Choroid plexus epithelial cell (primary cell): ENCODE data around the gene GSKIP.

Source experiments
- DNase-seq: peaks from one replicate; pipeline ENCODE4 v3.0.0-alpha.2; 2010; ENCODE audit warnings: low read depth
- H3K4me3 ChIP-seq: 2 replicates; pipeline ENCODE4 v1.5.1; 2011; ENCODE audit warnings: low read depth, mild to moderate bottlenecking, control low read depth, low read length, moderate library complexity
- TF ChIP-seq, protein P1 (sequence below): conservative IDR thresholded peaks from 2 replicates; pipeline ENCODE4 v1.5.1; 2011; ENCODE audit warnings: low read depth, mild to moderate bottlenecking, control low read depth, inconsistent platforms, low read length, moderate library complexity

Gene GSKIP

DNA sequence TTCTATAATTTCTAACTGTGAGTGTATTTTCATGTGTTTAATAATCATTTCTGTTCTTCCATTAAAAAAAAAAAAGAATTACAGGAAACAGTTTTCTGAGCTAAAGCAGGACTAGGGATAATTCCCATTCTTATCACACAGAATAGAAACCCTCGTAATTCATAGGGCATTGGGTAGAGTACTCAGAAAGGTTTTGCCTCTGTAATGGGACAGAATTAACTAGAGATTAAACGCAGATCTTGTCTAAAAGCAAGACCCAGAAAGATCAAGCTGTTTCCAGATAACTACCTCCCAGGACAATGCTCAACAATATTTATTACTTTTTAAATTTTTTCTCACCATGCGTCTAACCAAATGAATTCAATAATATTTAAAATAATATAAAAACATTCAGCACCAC lies 10.2 kb downstream of the GSKIP start:
- TF ChIP-seq, protein P1, sequence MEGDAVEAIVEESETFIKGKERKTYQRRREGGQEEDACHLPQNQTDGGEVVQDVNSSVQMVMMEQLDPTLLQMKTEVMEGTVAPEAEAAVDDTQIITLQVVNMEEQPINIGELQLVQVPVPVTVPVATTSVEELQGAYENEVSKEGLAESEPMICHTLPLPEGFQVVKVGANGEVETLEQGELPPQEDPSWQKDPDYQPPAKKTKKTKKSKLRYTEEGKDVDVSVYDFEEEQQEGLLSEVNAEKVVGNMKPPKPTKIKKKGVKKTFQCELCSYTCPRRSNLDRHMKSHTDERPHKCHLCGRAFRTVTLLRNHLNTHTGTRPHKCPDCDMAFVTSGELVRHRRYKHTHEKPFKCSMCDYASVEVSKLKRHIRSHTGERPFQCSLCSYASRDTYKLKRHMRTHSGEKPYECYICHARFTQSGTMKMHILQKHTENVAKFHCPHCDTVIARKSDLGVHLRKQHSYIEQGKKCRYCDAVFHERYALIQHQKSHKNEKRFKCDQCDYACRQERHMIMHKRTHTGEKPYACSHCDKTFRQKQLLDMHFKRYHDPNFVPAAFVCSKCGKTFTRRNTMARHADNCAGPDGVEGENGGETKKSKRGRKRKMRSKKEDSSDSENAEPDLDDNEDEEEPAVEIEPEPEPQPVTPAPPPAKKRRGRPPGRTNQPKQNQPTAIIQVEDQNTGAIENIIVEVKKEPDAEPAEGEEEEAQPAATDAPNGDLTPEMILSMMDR, result no peak
- DNase-seq, result no peak
- H3K4me3 ChIP-seq, result no peak overlapping the region

DNA sequence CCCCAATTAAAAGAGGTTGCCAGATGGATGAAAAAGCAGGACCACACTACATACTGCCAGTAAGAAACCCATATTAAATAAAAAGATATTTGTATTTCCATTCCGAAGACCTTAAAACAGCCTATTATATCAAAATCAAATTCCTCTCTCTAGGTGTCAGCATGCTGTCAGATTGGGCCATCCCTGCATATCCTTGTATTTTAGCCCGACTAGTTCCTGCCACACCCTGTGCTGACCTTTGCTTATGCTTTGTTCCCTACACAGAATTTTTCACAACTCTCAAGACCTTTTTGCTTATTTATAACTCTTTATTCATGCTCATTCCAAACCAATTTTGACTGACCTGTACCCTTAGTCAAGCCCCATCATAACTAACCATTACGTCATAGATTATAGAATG lies 12.8 kb downstream of the GSKIP start:
- TF ChIP-seq, protein P1, result no peak
- no peak overlapping the region for H3K4me3 ChIP-seq
- DNase-seq, result no peak

DNA sequence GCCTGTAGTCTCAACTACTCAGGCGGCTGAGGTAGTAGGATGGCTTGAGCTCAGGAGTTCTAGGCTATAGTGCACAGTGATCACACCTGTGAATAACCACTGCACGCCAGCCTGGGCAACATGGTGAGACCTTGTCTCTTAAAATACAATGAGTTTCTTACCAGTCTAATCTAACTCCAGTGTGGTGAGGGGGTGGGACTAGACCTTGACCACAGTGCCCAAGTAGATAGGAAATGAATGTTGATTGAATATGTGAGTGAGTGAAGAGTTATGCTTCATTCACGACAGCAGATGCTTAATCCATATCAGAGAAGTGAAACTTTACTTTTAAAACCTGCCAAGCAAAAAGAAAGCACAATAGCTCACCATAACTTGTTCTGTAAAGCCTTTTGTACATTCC lies 17.4 kb downstream of the GSKIP start:
- DNase-seq, result no peak
- TF ChIP-seq, protein P1, result no peak
- H3K4me3 ChIP-seq, result no peak overlapping the region

DNA sequence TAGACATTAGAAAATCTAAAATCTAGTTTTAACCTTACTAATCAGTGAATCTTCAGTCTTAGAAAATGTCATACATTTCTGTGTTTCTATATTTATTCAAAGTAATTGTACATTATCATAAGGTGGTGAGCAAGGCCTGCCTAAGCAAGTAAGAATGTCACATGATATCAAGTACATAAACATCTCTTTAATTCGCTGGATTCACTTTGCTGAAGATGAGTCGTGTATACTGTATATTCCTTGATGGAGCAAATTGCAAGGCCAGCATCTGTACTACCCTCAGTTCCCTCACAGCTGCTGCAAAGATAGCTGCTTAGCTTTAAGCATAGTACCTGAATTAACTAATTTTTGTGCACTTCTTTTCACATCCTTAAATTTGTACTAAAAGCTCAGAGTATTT lies 20.1 kb downstream of the GSKIP start:
- peak; percentile 21 for DNase-seq
- TF ChIP-seq, protein P1, result no peak
- no peak overlapping the region for H3K4me3 ChIP-seq

DNA sequence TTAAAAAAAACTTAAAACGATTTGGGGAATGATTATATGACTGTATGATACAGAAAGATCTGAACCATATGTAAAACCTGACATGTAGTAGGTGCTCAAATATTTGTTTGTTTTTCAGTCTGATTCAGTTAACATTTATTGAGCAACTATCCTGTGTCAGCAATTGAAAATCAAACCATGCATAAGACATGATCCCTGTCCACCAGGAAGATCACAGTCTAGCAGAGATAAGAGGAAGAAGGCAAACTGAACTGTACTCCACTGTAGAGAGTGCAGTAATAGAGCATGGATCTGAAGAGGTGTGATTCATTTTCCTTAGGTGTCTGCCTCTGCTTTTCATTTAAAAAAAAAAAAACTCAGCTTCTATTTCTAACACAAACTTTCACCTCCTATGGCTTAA lies 20.7 kb downstream of the GSKIP start:
- DNase-seq, result no peak
- no peak overlapping the region for H3K4me3 ChIP-seq
- TF ChIP-seq, protein P1, result no peak

DNA sequence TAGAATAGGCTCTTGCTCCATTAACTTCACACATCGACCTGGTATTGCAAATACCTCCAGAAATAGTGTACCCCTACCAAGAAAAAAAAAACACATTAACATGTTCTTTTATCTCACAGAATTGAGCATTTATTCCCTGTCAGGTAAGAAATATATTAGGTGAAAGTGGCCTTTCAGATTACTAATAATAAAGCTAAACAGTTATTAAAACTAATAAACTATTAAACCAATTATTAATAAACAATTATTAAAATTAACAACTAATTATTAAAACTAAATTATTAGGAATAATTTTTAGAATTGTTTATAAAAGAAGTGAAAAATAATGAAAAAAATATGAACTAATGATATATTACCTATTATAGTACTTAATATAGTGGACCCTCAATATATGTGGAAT lies 21.4 kb downstream of the GSKIP start:
- no peak for DNase-seq
- TF ChIP-seq, protein P1, result no peak
- no peak overlapping the region for H3K4me3 ChIP-seq

DNA sequence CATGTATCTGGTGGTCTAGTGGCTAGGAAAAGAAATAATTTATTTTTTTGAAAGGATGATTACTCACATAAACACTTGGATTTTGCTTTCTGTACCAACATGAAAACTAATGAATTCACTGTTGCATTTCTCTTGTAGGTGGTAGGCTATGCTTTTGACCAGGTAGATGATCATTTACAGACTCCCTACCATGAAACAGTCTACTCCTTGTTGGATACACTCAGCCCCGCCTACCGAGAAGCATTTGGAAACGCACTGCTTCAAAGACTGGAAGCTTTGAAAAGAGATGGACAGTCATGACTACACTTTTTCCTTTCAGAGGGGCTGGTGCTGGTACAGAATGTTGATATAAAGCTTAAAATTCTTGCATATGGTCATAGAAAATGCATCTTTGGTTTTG lies 22.1 kb downstream of the GSKIP start:
- DNase-seq, result no peak
- H3K4me3 ChIP-seq, result no peak overlapping the region
- TF ChIP-seq, protein P1, result no peak
